Upper lobe of right lung (tissue), 1 donor: Measurements from ENCODE around the gene VAV1. TPM values are rescaled to one million over a fixed set of nuclear protein-coding genes. Genes with fewer than 3 reads are reported as not detected.

ENCODE experiments used
- ATAC-seq: fragments of 200-7000 bp; cut with Tn5 transposase; one replicate; pipeline ENCODE4 v1.9.1; 2020; ENCODE audit warnings: mild to moderate bottlenecking, moderate library complexity
- DNase-seq: peaks from one replicate; pipeline ENCODE4 v3.0.0-alpha.2; 2020
- H3K27ac ChIP-seq: fragments of 200-600 bp; one replicate; pipeline ENCODE4 v1.8.0; 2022
- H3K27me3 ChIP-seq: fragments of 200-600 bp; one replicate; pipeline ENCODE4 v1.8.0; 2022; ENCODE audit warnings: mild to moderate bottlenecking
- H3K36me3 ChIP-seq: fragments of 200-600 bp; one replicate; pipeline ENCODE4 v1.8.0; 2022
- H3K4me1 ChIP-seq: fragments of 200-600 bp; one replicate; pipeline ENCODE4 v1.8.0; 2022
- H3K4me3 ChIP-seq: fragments of 200-600 bp; one replicate; pipeline ENCODE4 v1.8.0; 2022; ENCODE audit warnings: mild to moderate bottlenecking
- H3K9me3 ChIP-seq: fragments of 200-600 bp; one replicate; pipeline ENCODE4 v1.8.0; 2022
- CTCF ChIP-seq: fragments of 200-600 bp; IDR thresholded peaks from one replicate; pipeline ENCODE4 v1.8.0; 2022; ENCODE audit warnings: antibody characterized with exemption
- intact Hi-C: fragments of 100-400 bp; cut with DNase I; formaldehyde crosslinking; loops from one replicate; pipeline ENCODE4 v1.11.0; 2022
- total RNA-seq: library from RNA; stranded (reverse); fragmentation: NEBNext Ultra II Directional; extraction: Animal tissue kit (Norgen Biotek cat#: 25700); gene quantifications from one replicate; pipeline ENCODE4 v1.2.1, GENCODE V29; 2021
- donor health status: DM: no; HTN: yes; CAD: no; lungs with severe emphysema.

The VAV1 gene
- total RNA-seq, 1 donor from 2014 or later = 31.6 TPM

- H3K4me1 ChIP-seq = no peaks in the 10 kb centered on the region
- no peaks in the 10 kb centered on the region for H3K27me3 ChIP-seq
- TF ChIP-seq CTCF = no peak
- DNase-seq (no peak), ATAC-seq (no peak)
- H3K27ac ChIP-seq = no peak overlapping the region
- no peaks in the 10 kb centered on the region for H3K36me3 ChIP-seq
- no peak overlapping the region for H3K4me3 ChIP-seq
- H3K9me3 ChIP-seq = no peaks in the 10 kb centered on the region
- intact Hi-C loops = no loop called here
These were observed 63.0 kb downstream of the VAV1 start for GRCh38 chr19:6835501-6835900.

- H3K4me1 ChIP-seq = no peaks in the 10 kb centered on the region
- TF ChIP-seq CTCF = no peak
- ATAC-seq = peak; percentile 36
These were observed 65.0 kb downstream of the VAV1 start for GRCh38 chr19:6837525-6837924.

GRCh38 chr19:6838062-6838655 is 65.7 kb downstream of the VAV1 start:
- no peaks in the 10 kb centered on the region for H3K4me1 ChIP-seq
- H3K4me3 ChIP-seq = no peak overlapping the region
- intact Hi-C loops = no loop called here
- ATAC-seq (no peak), DNase-seq (no peak)
- H3K27ac ChIP-seq = no peak overlapping the region
- H3K36me3 ChIP-seq = no peaks in the 10 kb centered on the region
- no peaks in the 10 kb centered on the region for H3K9me3 ChIP-seq
- no peaks in the 10 kb centered on the region for H3K27me3 ChIP-seq
- TF ChIP-seq CTCF = no peak

More at GRCh38 chr19:6837525-6837924, 65.0 kb downstream of the VAV1 start:
- Histone ChIP-seq H3K36me3 (no peaks in the 10 kb centered on the region), H3K27me3 (no peaks in the 10 kb centered on the region), H3K9me3 (no peaks in the 10 kb centered on the region), H3K27ac (no peak overlapping the region), H3K4me3 (no peak overlapping the region)
- DNase-seq = no peak
- intact Hi-C loops = no loop called here

GRCh38 chr19:6842871-6843607 is 70.5 kb downstream of the VAV1 start:
- Histone ChIP-seq H3K36me3 (no peaks in the 10 kb centered on the region), H3K27me3 (no peaks in the 10 kb centered on the region), H3K9me3 (no peaks in the 10 kb centered on the region), H3K27ac (no peak overlapping the region), H3K4me3 (no peak overlapping the region), H3K4me1 (no peaks in the 10 kb centered on the region)
- intact Hi-C loops = no loop called here
- TF ChIP-seq CTCF = no peak
- DNase-seq = no peak
- no peak for ATAC-seq

GRCh38 chr19:6847828-6848200 is 75.3 kb downstream of the VAV1 start:
- no peaks in the 10 kb centered on the region for H3K27me3 ChIP-seq
- TF ChIP-seq CTCF = no peak
- no peaks in the 10 kb centered on the region for H3K9me3 ChIP-seq
- no peaks in the 10 kb centered on the region for H3K36me3 ChIP-seq
- H3K27ac ChIP-seq = no peak overlapping the region
- intact Hi-C loops = no loop called here
- H3K4me1 ChIP-seq = no peaks in the 10 kb centered on the region
- no peak for DNase-seq
- H3K4me3 ChIP-seq = no peak overlapping the region
- ATAC-seq = no peak
